GM19025 (cell line): ENCODE results near the gene KIRREL3.

ENCODE experiments used
- ATAC-seq: cut with Tn5 transposase; IDR thresholded peaks from one replicate; pipeline ENCODE4 v1.9.1; 2021; ENCODE audit warnings: mild to moderate bottlenecking, low read depth, moderate library complexity; ENCODE audit not compliant: unreplicated experiment

Gene KIRREL3

GRCh38 chr11:126654886-126655806 lies 345.4 kb downstream of the KIRREL3 start:
- ATAC-seq = no peak

GRCh38 chr11:126653040-126653439 lies 347.5 kb downstream of the KIRREL3 start:
- ATAC-seq = no peak

GRCh38 chr11:126647735-126648134 lies 352.8 kb downstream of the KIRREL3 start:
- ATAC-seq = no peak

- ATAC-seq = no peak
Measured at GRCh38 chr11:126646701-126647557, 353.6 kb downstream of the KIRREL3 start.

GRCh38 chr11:126645186-126645585 lies 355.4 kb downstream of the KIRREL3 start:
- no peak for ATAC-seq

GRCh38 chr11:126640186-126640585 lies 360.4 kb downstream of the KIRREL3 start:
- ATAC-seq = no peak

GRCh38 chr11:126639692-126640091 lies 360.9 kb downstream of the KIRREL3 start:
- ATAC-seq = no peak

- no peak for ATAC-seq
Measured at GRCh38 chr11:126638648-126639047, 361.9 kb downstream of the KIRREL3 start.

- ATAC-seq = no peak
Measured at GRCh38 chr11:126637795-126638175, 362.8 kb downstream of the KIRREL3 start.

GRCh38 chr11:126636911-126637794 lies 363.4 kb downstream of the KIRREL3 start:
- ATAC-seq = no peak

- ATAC-seq = no peak
Measured at GRCh38 chr11:126635511-126635910, 365.1 kb downstream of the KIRREL3 start.

- ATAC-seq = no peak
Measured at GRCh38 chr11:126634963-126635362, 365.6 kb downstream of the KIRREL3 start.

GRCh38 chr11:126633330-126633729 lies 367.2 kb downstream of the KIRREL3 start:
- no peak for ATAC-seq

- ATAC-seq = no peak
Measured at GRCh38 chr11:126630893-126631798, 369.4 kb downstream of the KIRREL3 start.

GRCh38 chr11:126630488-126630887 lies 370.1 kb downstream of the KIRREL3 start:
- ATAC-seq = no peak

GRCh38 chr11:126628790-126629621 lies 371.6 kb downstream of the KIRREL3 start:
- no peak for ATAC-seq

GRCh38 chr11:126628450-126628789 lies 372.1 kb downstream of the KIRREL3 start:
- no peak for ATAC-seq

- ATAC-seq = no peak
Measured at GRCh38 chr11:126627421-126627820, 373.1 kb downstream of the KIRREL3 start.

- no peak for ATAC-seq
Measured at GRCh38 chr11:126624506-126624905, 376.1 kb downstream of the KIRREL3 start.
